Right ventricle myocardium superior (tissue), 1 donor: ENCODE results near the gene RPL19. TPM values are rescaled to one million over a fixed set of nuclear protein-coding genes. Genes with fewer than 3 reads are reported as not detected.

ENCODE experiments used
- ATAC-seq: fragments of 200-7000 bp; cut with Tn5 transposase; one replicate; pipeline ENCODE4 v1.9.1; 2020; ENCODE audit warnings: mild to moderate bottlenecking; ENCODE audit not compliant: poor library complexity
- DNase-seq: peaks from one replicate; pipeline ENCODE4 v3.0.0-alpha.2; 2020
- intact Hi-C: fragments of 100-400 bp; cut with DNase I; formaldehyde crosslinking; loops from one replicate; pipeline ENCODE4 v1.11.2; 2022
- total RNA-seq: library from RNA; stranded (reverse); fragmentation: NEBNext Ultra II Directional; extraction: Animal tissue kit (Norgen Biotek cat#: 25700); gene quantifications from one replicate; pipeline ENCODE4 v1.2.1, GENCODE V29; 2021
- donor health status: DM: no; HTN: yes; CAD: no; lungs with severe emphysema.

The RPL19 gene
- total RNA-seq, 1 donor from 2014 or later, result 934 TPM

- ATAC-seq (peak; percentile 41), DNase-seq (peak; percentile 76)
- intact Hi-C loops, result no loop called here
These were observed 5.7 kb upstream of the RPL19 start for GRCh38 chr17:39194089-39194984.

GRCh38 chr17:39194985-39195524, 5.0 kb upstream of the RPL19 start:
- intact Hi-C loops, result no loop called here
- no peak for DNase-seq

GRCh38 chr17:39195568-39196160, 4.4 kb upstream of the RPL19 start:
- ATAC-seq, result no peak
- intact Hi-C loops, result no loop called here
- DNase-seq, result no peak

More at GRCh38 chr17:39194985-39195524, 5.0 kb upstream of the RPL19 start:
- ATAC-seq, result no peak

GRCh38 chr17:39196241-39196807, 3.8 kb upstream of the RPL19 start:
- intact Hi-C loops, result no loop called here
- ATAC-seq (no peak), DNase-seq (no peak)

DNA sequence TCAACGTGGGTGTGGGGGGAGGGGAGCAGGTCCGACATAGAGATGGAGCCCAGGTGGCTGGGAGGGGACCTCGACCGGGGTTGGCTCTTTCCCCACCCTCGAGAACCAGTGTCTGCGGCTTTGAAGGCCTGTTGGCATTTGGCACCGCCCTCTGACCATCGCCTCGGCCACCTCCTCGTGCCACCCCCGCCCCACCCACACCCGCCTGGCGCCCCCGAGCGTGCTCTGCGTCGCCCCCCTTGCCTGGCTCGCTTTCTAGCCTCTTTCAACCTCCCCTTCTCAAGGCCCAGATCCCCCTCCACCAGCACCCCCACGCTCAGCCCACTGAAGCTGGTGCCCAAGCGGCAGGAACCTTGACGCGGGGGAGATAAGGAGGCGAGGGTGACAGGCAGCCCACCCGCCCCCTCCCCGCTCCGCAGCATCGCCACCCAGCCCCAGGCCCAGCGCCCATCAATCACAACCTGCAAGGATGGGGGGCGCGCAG, 3.2 kb upstream of the RPL19 start:
- ATAC-seq (no peak), DNase-seq (no peak)
- intact Hi-C loops, result no loop called here

GRCh38 chr17:39197380-39198185, 2.5 kb upstream of the RPL19 start, which contains the start of gene CACNB1:
Gene CACNB1, minus strand, starts transcription at chr17:39197669. Its CDS starts 174 bp downstream, at chr17:39197495.
- intact Hi-C loops, result no loop called here
- ATAC-seq (peak; percentile 71), DNase-seq (peak; percentile 87)

DNA sequence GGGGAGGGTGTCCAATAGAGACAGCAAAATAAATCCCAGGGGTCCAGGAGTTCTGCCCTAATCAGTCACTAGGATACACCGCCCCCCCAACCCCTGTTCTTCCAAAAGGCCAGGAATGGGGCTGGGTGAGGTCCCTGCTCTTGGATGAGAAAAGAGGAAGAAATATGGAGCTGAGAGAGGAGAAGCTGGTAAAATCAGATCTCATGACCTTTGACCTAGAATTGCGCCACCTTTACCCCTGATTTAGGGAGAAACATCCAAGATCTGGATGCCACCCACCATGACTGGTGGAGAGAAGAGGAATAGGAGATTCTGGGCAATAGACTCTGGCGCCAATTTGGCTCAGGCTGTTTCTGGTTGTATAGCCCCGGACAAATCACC, 1.9 kb upstream of the RPL19 start:
- no peak for DNase-seq
- no peak for ATAC-seq
- intact Hi-C loops, result no loop called here

- intact Hi-C loops, result no loop called here
- peak; percentile 92 for DNase-seq
- ATAC-seq, result peak; percentile 87
These were observed 338 bp upstream of the RPL19 start for GRCh38 chr17:39199820-39200069.

DNA sequence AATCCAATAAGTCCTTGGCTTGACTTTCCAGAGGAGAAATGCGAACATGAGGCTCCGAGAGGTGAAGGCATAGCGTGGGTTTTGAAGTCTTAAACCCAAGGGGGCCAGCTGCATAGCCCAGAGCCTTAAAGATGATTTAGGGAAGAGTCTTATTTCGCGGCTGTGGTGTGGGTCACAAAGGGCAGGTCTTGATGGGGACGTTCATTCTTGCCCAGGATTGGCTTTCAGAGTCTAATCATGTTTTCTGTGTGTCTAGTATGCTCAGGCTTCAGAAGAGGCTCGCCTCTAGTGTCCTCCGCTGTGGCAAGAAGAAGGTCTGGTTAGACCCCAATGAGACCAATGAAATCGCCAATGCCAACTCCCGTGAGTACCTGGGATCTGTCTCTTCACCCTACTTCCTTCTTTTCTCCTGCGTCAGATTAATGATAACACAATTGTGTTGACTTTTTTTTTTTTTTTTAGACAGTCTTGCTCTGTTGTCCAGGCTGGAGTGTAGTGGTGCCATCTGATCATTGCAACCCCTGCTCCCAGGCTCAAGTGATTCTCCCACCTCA, 951 bp downstream of the RPL19 start:
- intact Hi-C loops, result no loop called here
- ATAC-seq (no peak), DNase-seq (no peak)

- no peak for ATAC-seq
- intact Hi-C loops, result no loop called here
- DNase-seq, result no peak
These were observed 4.2 kb downstream of the RPL19 start for GRCh38 chr17:39204245-39204644.

DNA sequence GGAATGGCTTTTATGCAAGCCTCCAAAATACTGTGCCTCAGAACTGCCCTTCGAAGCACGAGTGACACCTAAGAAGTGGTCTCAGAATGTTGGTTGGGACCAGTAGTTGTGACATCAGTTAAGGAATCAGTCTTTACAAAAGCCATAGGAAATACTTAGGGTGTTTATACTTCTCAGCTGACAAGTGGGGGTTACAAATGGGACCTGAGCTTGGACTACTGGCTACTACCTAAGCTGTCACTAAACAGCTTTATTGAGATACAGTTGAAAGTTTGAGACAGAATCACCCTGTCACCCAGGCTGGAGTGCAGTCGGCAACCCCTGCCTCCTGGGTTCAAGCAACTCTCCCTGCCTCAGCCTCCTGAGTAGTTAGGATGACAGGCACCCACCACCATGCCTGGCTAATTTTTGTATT, 5.0 kb downstream of the RPL19 start:
- DNase-seq (no peak), ATAC-seq (no peak)
- intact Hi-C loops, result loop anchor here (5.0 kb wide), 1 partner anchor 37 kb away; no protein-coding TSS in a partner anchor

- intact Hi-C loops, result loop anchor here (5.0 kb wide), 1 partner anchor 34 kb away; no protein-coding TSS in a partner anchor
- ATAC-seq (no peak), DNase-seq (no peak)
These were observed 8.1 kb downstream of the RPL19 start for GRCh38 chr17:39208136-39208535.

- ATAC-seq (peak; percentile 9), DNase-seq (peak; percentile 61)
- intact Hi-C loops, result loop anchor here (5.0 kb wide), 1 partner anchor 33 kb away; no protein-coding TSS in a partner anchor
These were observed 8.8 kb downstream of the RPL19 start for GRCh38 chr17:39208893-39209292.

DNA sequence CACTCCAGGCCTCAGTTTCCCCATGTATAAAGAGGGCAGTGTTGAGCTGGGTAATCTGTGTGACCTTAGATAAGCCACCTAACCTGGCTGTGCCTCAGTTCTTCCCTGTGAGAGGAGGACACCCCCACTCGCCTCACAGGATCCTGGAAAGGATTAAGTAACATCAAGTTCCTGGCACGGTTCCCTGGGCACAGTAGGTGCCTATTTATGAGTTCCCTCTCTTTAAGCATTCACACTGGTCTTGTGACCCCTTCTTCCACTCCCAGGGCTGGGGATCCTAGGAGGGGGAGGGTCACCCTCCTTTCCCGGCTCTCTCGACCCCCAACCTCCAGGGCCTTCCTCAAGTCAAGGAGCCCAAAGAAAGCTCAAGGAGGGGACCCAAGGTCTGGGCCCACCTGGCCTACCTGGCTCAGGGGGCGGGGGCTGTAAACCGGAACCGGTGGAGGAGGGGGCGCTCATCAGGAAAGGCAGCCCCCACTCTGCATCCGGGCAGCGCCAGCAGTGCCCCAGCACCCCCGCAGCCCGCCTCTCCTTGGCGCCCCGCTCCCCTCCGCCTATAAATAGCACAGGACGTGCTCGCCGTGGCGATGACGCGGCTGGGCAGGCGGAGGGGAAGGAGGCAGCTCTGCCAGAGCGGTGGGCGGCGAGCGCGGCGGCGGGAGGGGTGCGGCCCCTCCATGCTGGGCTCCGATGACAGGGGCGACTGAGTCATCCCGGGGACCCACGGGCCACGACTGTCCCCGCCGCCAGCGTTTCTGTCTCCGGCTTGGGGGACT, 9.4 kb downstream of the RPL19 start:
- DNase-seq, result peak; percentile 79
- intact Hi-C loops, result loop anchor here (5.0 kb wide), 1 partner anchor 33 kb away; no protein-coding TSS in a partner anchor

GRCh38 chr17:39210093-39210434, 10.0 kb downstream of the RPL19 start:
- DNase-seq (no peak), ATAC-seq (no peak)
- intact Hi-C loops, result no loop called here

More for the DNA sequence above, 9.4 kb downstream of the RPL19 start:
- peak; percentile 84 for ATAC-seq

DNA sequence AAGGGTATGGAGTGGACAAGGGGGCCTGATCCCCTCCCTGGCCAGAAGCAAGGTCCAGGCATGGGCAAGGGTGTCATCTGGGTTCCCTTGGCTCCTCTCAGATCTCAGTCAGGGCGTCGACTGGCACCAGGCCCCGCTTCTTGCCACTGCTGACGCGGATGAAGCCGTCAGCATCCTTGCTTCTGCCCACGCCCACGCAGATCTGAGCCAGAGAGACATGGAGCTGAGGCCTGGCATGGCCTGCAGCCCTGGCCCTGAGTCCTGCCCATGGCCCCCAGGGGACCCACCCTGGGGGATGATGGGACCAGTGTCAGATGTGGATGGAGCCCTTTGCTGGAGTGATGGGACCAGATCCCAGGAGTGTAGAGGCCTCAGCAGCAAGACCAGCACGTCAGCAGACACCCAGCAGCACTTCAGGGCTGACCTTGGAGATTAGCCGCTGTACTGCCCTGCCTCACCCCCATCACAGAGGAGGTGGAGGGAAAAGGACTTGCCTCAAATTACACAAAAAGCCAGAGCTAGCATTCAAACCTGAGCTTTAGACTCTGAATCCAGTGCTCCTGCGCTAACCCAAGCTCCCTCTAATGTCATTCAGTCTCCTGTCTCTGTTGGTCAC, 12.2 kb downstream of the RPL19 start:
- DNase-seq (no peak), ATAC-seq (peak; percentile 30)
- intact Hi-C loops, result no loop called here

DNA sequence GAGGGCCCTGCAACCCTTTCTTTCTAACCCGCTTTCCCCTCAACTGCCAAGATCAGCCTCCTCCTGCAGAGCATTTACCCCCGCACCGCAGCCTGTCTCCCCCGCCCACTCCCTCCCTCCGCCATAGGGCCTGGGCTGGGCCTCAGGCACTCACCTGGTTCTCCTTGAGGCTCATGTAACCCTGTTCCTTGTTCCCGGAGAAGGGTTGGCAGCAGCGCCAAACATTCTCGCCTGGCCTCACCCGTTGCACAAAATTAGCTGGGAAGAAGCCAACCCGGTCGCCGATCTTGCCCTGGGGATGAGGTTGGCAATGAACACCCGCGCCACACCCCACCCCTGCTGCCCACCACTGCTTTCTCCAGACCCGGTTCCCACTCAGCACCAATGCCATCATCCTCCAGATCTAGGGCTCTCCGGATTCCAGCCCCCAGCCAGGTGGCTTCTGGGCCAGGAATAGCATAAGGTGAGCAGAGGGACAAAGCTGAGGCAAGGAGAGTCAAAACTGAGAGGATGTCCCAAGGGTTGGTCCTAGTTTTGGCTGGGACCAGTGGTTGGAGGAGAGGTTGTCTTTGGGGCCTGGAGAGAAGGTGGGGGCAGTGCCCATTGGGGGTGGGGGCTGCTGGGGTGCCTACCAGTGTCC, 12.9 kb downstream of the RPL19 start:
- no peak for DNase-seq
- peak; percentile 26 for ATAC-seq
- intact Hi-C loops, result no loop called here
